HG02588 (cell line): ENCODE measurements around the gene ZNF827.
A peak's percentile ranks its signal among the peaks of the same experiment; 100 is the strongest.

Experiments
- ATAC-seq: cut with Tn5 transposase; IDR thresholded peaks from one replicate; pipeline ENCODE4 v1.9.1; 2021; ENCODE audit warnings: mild to moderate bottlenecking, moderate library complexity; ENCODE audit not compliant: unreplicated experiment

Gene ZNF827

GRCh38 chr4:145808848-145809512 lies 129.6 kb downstream of the ZNF827 start:
- peak; percentile 27 for ATAC-seq

GRCh38 chr4:145808021-145808650 lies 130.5 kb downstream of the ZNF827 start:
- ATAC-seq, result peak; percentile 69

DNA sequence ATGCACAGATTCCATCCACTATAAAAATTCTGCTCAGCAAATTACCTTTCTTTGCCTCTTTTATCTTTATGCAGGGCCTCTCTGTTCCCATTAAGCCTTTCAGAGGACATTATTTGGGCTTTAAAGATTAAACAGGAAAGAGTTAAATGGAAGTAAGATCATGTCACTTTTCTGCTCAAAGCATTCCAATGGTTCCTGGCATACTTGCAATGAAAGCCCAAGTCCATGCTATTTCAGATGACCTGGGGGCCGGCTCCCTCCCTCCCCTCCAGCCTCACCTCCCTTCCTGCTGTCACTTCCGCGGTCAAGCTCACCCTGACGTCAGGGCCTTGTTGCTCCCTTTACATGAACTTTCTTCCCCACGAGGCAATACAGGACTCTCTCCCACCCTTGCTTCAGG lies 133.1 kb downstream of the ZNF827 start:
- ATAC-seq, result no peak

DNA sequence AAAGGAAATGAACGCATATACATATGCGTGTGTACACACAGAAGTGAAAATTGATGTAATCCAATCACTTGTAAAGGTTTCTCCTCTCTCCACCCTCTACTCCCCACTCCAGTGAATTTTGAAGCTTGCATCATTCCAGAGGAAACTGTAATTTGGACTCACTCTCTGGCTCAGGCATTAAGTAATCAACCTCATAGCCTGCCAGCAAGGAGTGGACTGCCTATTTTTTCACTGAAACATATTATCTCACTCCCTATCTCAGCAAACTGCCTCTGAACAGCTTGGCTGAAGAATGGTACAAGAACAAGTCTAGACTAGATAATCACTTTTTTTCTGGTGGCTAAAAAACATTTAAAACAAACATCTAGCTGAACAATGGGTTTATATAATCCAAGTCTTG lies 134.5 kb downstream of the ZNF827 start:
- ATAC-seq, result no peak

DNA sequence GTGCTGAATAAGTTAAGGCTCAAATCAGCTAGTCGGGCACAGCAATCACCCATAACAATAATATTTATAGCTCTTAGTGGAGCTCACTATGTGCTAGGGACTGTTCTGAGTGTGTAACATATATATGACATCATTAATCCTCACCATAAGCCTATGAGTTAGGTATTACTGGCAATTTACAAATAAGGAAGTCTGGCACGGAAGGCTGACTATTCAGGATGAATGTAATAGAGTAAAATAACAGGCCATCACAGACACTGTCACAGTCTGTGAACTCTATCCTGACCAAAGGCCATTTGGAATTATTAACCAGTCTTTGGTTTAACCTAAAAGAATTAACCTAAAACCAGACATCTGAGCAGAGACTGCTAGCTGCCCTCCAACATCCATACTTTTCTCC lies 139.4 kb downstream of the ZNF827 start:
- no peak for ATAC-seq

DNA sequence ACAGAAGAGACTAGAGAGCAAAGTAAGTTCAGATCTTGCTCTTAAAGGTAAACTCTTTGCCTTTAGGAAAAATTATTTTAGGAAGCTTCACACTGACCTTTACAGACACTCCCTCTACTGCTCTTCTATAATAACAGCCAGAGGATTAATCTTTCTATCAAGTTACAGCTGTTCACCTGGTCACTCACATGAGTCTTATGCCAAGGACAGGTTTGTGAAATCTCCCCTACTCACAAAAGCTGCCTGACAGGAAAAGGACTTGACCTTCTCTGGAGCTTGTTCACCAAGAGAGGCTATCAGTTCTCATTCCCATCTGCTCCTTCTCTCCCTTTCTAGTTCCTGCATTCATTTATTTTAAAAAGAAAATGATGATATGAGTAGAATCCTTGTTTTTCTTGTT lies 141.3 kb downstream of the ZNF827 start:
- no peak for ATAC-seq

- no peak for ATAC-seq
Observed at GRCh38 chr4:145796346-145796745, 142.3 kb downstream of the ZNF827 start.

DNA sequence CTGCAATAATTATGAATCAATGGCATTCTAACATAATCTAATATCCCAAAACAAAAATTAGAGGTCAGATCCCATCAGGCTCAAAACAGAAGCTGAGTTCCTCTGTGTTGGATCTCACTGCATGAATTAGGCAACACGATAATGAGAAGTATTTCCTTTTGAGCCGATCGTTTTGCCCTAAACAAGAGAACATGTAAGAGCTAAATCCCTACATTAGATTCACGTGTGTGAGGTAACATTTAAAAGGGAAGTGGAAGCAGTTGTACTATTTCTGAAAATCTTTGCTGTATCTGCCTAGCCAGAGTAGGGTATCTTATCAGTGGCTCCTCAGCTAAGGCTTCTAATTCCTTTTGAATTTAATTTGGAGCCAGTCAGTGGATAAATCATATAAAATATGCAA lies 143.1 kb downstream of the ZNF827 start:
- ATAC-seq, result no peak

GRCh38 chr4:145792429-145792828 lies 146.2 kb downstream of the ZNF827 start:
- no peak for ATAC-seq

- ATAC-seq, result no peak
Observed at GRCh38 chr4:145791988-145792387, 146.6 kb downstream of the ZNF827 start.

GRCh38 chr4:145788755-145789154 lies 149.9 kb downstream of the ZNF827 start:
- no peak for ATAC-seq

DNA sequence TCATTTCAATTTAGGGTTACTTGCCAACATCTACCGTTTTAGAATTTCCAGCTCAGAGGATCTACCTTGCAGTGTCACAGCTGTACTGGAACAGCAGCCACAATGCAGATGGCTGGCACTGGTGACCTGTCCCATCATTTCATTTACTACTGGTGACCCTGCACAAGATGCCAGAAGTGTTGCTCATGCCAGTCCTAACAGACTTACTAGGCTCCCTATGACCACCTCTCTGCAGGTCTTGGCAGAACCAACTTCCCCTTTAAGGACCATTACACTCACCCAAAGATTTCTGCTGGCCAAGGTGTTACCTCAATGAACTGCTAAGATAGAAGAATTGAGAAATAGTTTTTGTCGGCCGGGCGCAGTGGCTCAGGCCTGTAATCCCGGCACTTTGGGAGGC lies 151.8 kb downstream of the ZNF827 start:
- ATAC-seq, result no peak

- no peak for ATAC-seq
Observed at GRCh38 chr4:145786261-145786660, 152.4 kb downstream of the ZNF827 start.

DNA sequence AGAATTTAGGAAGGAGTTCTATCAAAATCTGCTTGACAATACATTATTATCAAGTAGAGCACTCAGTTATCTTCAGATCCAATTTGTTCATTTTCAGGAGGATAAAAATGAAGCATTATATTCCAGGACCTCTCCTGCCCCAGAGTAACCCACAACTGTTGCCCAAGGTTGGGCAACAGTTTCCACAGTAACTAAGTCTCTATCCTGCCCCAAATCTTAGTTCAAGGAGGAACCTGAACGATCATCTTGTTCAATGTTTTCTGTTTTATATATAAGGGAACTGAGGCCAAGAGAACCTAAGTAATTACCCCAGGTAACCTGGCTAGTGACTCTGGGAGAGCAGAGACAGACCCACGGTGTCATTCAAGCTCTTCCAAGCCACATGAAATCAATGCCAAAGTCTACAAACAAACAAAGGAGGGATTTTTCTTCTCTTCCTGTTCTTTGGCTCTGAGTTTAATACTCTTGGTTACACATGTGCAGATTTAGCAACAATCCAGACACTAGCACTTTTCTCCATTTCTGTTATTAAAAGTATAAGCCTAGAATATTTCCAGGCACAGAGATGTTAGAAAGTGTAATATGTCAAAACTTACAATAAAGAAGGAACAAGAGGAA lies 153.1 kb downstream of the ZNF827 start:
- no peak for ATAC-seq

- no peak for ATAC-seq
Observed at GRCh38 chr4:145784036-145784435, 154.6 kb downstream of the ZNF827 start.

DNA sequence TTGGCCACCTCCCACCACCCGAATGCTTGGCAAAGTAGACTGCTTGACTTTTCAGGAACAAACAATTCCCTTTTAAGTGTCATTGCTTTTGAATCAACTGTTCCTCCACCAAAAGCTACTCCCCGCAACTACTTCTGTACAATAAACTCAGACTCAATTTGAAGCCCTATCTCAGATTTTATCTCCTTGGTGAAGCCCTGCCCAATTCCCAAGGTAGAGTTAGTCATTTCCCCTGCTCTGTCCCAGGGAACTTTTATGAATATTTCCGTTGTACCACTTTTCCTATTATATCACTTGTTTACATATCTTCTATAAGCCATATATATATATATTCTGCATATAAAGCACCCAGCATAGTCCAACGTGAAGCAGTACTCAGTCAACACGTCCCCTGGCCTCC lies 155.9 kb downstream of the ZNF827 start:
- no peak for ATAC-seq

DNA sequence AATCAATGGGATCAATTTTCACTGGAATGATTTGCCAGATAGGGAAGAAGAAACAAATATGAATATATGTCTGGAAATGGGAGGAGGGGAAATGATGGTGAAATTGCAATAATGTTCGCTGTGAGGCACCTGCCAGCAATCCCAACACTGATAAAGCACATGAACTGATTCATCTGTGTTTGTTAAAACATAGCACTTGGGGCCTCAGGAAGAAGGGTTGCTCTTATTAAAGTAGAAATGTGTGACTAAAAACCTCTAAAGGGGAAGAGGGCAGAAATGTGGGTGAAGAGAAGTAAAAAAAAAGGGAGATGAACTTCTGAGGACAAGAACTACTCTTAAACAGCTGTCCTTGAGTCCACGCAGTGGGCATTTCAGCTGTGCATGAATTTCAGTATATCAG lies 157.3 kb downstream of the ZNF827 start:
- no peak for ATAC-seq

DNA sequence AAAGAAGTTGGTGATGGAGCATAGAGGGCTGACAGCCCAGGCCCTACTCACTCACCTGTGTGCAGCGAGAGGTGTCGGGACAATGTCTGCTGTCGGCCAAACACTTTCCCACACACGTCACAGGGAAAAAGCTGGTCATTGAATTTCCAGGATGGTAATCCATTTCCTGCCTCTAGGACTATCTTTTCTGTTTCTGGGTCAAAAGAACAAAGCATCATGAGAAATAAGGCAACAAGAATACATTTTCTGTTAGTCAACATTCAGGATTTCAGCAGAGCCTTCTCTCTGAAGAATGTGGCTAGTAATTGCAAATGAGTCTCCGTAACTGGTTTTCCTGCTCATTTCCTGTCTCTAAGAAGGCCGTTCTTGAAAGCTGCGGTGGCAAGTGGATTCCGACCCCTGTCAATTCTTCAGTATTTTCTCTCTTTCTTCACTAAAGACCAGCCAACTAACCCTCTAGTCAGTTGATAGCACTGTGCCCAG lies 159.3 kb downstream of the ZNF827 start:
- no peak for ATAC-seq

DNA sequence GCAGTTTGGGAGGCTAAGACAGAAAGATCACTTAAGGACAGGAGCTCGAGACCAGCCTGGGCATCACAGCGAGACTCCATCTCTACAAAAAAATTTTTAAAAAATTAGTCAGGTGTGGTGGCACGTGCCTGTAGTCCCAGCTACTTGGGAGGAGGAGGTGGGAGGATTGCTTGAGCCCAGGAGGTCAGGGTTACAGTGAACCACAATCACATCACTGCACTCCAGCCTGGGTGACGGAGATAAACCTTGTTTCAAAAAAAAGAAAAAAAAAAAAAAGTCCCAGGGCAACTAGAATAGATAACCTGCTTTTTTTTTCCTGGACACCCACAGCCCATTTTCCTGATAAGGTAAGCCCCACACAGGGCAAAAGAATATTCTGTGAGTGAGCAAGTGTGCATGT lies 162.4 kb downstream of the ZNF827 start:
- ATAC-seq, result no peak

DNA sequence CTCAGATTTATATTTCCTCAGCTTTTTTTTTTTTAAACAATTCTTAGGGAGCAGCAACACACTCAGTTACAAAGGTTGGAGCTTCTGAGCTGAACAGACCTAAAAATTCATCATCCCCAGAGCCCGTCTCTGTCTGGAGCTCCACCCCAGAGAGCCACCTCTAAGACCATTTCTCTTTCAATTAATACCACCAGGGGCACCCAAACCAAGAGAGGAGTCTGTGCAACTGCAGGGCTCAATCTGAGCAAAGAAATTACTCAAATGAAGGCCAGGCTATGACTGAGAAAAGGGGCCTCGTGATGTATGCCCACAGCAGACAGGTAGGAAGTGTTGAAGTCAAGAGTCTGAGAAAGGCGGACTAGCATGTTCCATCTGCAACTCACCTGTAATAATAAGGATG lies 163.2 kb downstream of the ZNF827 start:
- no peak for ATAC-seq

GRCh38 chr4:145774473-145774872 lies 164.2 kb downstream of the ZNF827 start:
- ATAC-seq, result no peak

DNA sequence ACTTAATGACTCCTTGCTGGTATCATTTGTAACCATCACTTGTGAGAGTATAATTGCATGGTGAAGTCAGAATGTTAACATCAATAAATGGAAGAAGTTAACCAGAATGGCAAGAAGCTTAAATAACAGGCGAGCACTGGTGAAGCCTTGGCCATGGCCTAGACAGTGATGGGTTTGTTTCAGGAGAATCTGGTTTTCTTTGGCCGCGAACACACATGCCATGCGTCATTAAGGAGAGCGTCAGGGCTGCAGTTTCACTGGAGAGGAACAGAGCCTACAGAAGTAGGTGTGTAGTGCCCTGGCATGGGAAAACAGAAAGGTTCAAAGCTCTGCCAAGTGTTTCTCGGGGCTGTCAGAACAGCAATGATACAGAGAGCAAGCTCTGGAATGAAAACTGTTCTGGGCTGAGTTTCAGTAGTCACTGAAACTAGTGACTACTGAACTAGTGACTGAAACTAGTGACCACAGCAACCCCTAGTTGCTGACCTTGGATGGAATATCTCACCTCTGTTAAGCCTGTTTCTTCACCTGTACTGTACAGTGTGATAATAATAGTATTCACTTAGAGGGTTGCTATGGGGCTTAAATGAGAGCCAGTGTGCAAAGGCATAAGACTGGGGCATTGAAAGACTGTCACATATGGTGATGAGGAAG lies 164.9 kb downstream of the ZNF827 start:
- peak; percentile 94 for ATAC-seq
